CD14-positive monocyte (primary cell): ENCODE results near the gene TRIM45. TPM values are rescaled to one million over a fixed set of nuclear protein-coding genes. Genes with fewer than 3 reads are reported as not detected.

Experiments
- DNase-seq, 3 donors: peaks; one replicate each; pipeline ENCODE4 v3.0.0-alpha.2; 2011 to 2022
- H2AFZ ChIP-seq: 2 replicates; pipeline ENCODE4 v1.6.0; 2012; ENCODE audit warnings: mild to moderate bottlenecking, low read depth, low read length, inconsistent platforms; ENCODE audit not compliant: insufficient read depth, poor library complexity, severe bottlenecking
- H3K27ac ChIP-seq, 2 donors: 1 replicate in 1 of 2; 2 replicates in 1 of 2; pipeline ENCODE4 v1.5.1; 2012 to 2013; ENCODE audit warnings: low read length in 2 of 2, control low read depth in 1 of 2, inconsistent platforms in 1 of 2, low read depth in 1 of 2, mild to moderate bottlenecking in 1 of 2
- H3K27me3 ChIP-seq, 2 donors: one replicate each; pipeline versions ENCODE4 v1.6.0 to v1.6.1; 2011 to 2013; ENCODE audit warnings: low read length in 2 of 2; ENCODE audit not compliant: control insufficient read depth in 2 of 2, insufficient read depth in 2 of 2
- H3K36me3 ChIP-seq, 2 donors: replicated peaks in 1 of 2; 1 replicate in 1 of 2; 2 replicates in 1 of 2; pipeline versions ENCODE4 v1.5.1 to v1.6.1; 2012 to 2013; ENCODE audit warnings: low read length in 2 of 2, control low read depth in 1 of 2, inconsistent platforms in 1 of 2, mild to moderate bottlenecking in 1 of 2; ENCODE audit not compliant: insufficient read depth in 2 of 2, control insufficient read depth in 1 of 2
- H3K4me1 ChIP-seq, 2 donors: 1 replicate in 1 of 2; 2 replicates in 1 of 2; pipeline versions ENCODE4 v1.5.1 to v1.6.1; 2012 to 2013; ENCODE audit warnings: low read length in 2 of 2, control low read depth in 1 of 2, inconsistent platforms in 1 of 2, mild to moderate bottlenecking in 1 of 2, moderate library complexity in 1 of 2; ENCODE audit not compliant: insufficient read depth in 2 of 2, control insufficient read depth in 1 of 2
- H3K4me2 ChIP-seq: replicated peaks from 2 replicates; pipeline ENCODE3; 2012; ENCODE audit warnings: low read length, moderate library complexity, mild to moderate bottlenecking; ENCODE audit not compliant: poor library complexity, severe bottlenecking; ENCODE audit errors: extremely low read depth
- H3K4me3 ChIP-seq, 3 experiments: fragments of 200-600 bp in 1 of 3; sonication (generic) in 1 of 3; replicated peaks in 1 of 3; 1 replicate in 2 of 3; 2 replicates in 1 of 3; pipeline ENCODE4 v1.5.1; 2011 to 2013; ENCODE audit warnings: low read length in 3 of 3, mild to moderate bottlenecking in 3 of 3, control low read depth in 2 of 3, low read depth in 2 of 3, inconsistent platforms in 1 of 3, moderate library complexity in 1 of 3
- H3K79me2 ChIP-seq: 2 replicates; pipeline ENCODE4 v1.6.0; 2012; ENCODE audit warnings: mild to moderate bottlenecking, control low read depth, inconsistent platforms, low read length, moderate library complexity; ENCODE audit not compliant: insufficient read depth
- H3K9ac ChIP-seq: 2 replicates; pipeline ENCODE4 v1.6.0; 2017; ENCODE audit warnings: low read length, mild to moderate bottlenecking; ENCODE audit not compliant: insufficient read depth, poor library complexity, severe bottlenecking
- H3K9me3 ChIP-seq, 2 donors: replicated peaks in 1 of 2; 1 replicate in 1 of 2; 2 replicates in 1 of 2; pipeline versions ENCODE4 v1.5.1 to v1.6.1; 2012 to 2013; ENCODE audit warnings: low read length in 2 of 2, control low read depth in 1 of 2; ENCODE audit not compliant: control insufficient read depth in 1 of 2, insufficient read depth in 1 of 2
- H4K20me1 ChIP-seq: 2 replicates; pipeline ENCODE4 v1.6.0; 2012; ENCODE audit warnings: mild to moderate bottlenecking, low read length, control low read depth, moderate library complexity; ENCODE audit not compliant: insufficient read depth
- H3K27ac Mint-ChIP-seq, 7 donors: one replicate each; pipeline ENCODE4 v1.8.0; 2020; ENCODE audit warnings: mild to moderate bottlenecking in 7 of 7, mixed read lengths in 7 of 7, moderate library complexity in 6 of 7, inconsistent platforms in 2 of 7
- H3K27me3 Mint-ChIP-seq, 3 donors: one replicate each; pipeline ENCODE4 v1.8.0; 2021 to 2022; ENCODE audit warnings: low read depth in 3 of 3, mild to moderate bottlenecking in 3 of 3, mixed read lengths in 3 of 3, moderate library complexity in 3 of 3, inconsistent platforms in 1 of 3
- H3K36me3 Mint-ChIP-seq, 2 donors: one replicate each; pipeline ENCODE4 v1.8.0; 2020; ENCODE audit warnings: mixed read lengths in 2 of 2, inconsistent platforms in 1 of 2, mild to moderate bottlenecking in 1 of 2
- H3K4me1 Mint-ChIP-seq: one replicate; pipeline ENCODE4 v1.8.0; 2020; ENCODE audit warnings: mild to moderate bottlenecking, mixed read lengths
- H3K4me3 Mint-ChIP-seq, 2 donors: one replicate each; pipeline ENCODE4 v1.8.0; 2020; ENCODE audit warnings: mild to moderate bottlenecking in 2 of 2, mixed read lengths in 2 of 2, moderate library complexity in 1 of 2
- H3K9me3 Mint-ChIP-seq, 7 donors: one replicate each; pipeline ENCODE4 v1.8.0; 2020 to 2022; ENCODE audit warnings: mixed read lengths in 7 of 7, mild to moderate bottlenecking in 6 of 7, moderate library complexity in 6 of 7, inconsistent platforms in 2 of 7
- CTCF ChIP-seq: fragments of 200-600 bp; IDR thresholded peaks from one replicate; pipeline ENCODE4 v1.8.0; 2022; ENCODE audit warnings: antibody characterized with exemption, mild to moderate bottlenecking
- WGBS: methylation state at CpG from one replicate; pipeline ENCODE4 v1.1.5; 2013; ENCODE audit warnings: missing lambda C conversion rate; ENCODE audit not compliant: insufficient coverage; 5-methylcytosine and 5-hydroxymethylcytosine counted together
- intact Hi-C, 2 donors: fragments of 100-400 bp; cut with micrococcal nuclease; formaldehyde crosslinking; loops; one replicate each; pipeline versions ENCODE4 v1.15.0 to v1.15.1; 2023
- polyA plus RNA-seq, 3 donors: library from polyadenylated mRNA; depleted of rRNA in 1 of 3; unstranded in 2 of 3; stranded (reverse) in 1 of 3; fragments of 300-500 nt in 2 of 3; fragments of >200 nt in 1 of 3; fragmentation: Illumina TruSeq in 2 of 3; gene quantifications; 1 replicate in 2 of 3; 2 replicates in 1 of 3; pipeline ENCODE4 v1.2.3, GENCODE V29; 2012 to 2021

The TRIM45 gene
- polyA plus RNA-seq, 3 donors, result 0.85 to 1.4 TPM; not detected in 1

- H3K27ac Mint-ChIP-seq, result no peak overlapping the region
Measured at GRCh38 chr1:117124661-117125060, 3.1 kb upstream of the TRIM45 start.

GRCh38 chr1:117123274-117123673 is 1.7 kb upstream of the TRIM45 start:
- Histone ChIP-seq H3K27ac (no peak overlapping the region), H3K36me3 (no peaks in the 10 kb centered on the region), H3K9ac (no peak overlapping the region), H3K9me3 (no peaks in the 10 kb centered on the region), H3K4me2 (no peak overlapping the region), H2AFZ (no peak overlapping the region), H3K4me1 (peaks cover 12 to 15% of the 10 kb centered on the region in 2 donors), H3K79me2 (no peaks in the 10 kb centered on the region), H4K20me1 (no peaks in the 10 kb centered on the region), H3K27me3 (peaks cover 0 to 8% of the 10 kb centered on the region in 2 donors), H3K4me3 (no peak overlapping the region)
- Mint-ChIP-seq H3K27ac (no peak overlapping the region), H3K27me3 (peaks cover 0 to 15% (median 9%) of the 10 kb centered on the region in 3 donors), H3K4me1 (peaks cover 19% of the 10 kb centered on the region), H3K4me3 (no peak overlapping the region), H3K36me3 (no peaks in the 10 kb centered on the region), H3K9me3 (peaks cover 0 to 4% (median 0%) of the 10 kb centered on the region in 7 donors)
- no peak for TF ChIP-seq CTCF
- no peak for DNase-seq
- intact Hi-C loops, result loop anchor here (5.0 kb wide), 3 partner anchors 61 to 244 kb away; partner anchors contain the start of genes MAN1A2 (in 1 of the 2) and TTF2 (in 1 of the 2)
- no CpG with 5 or more reads among the region's 2 CpGs for WGBS

More at GRCh38 chr1:117124661-117125060, 3.1 kb upstream of the TRIM45 start:
- Mint-ChIP-seq H3K36me3 (no peaks in the 10 kb centered on the region), H3K4me1 (peaks cover 19% of the 10 kb centered on the region), H3K4me3 (no peak overlapping the region), H3K9me3 (peaks cover 0 to 4% (median 0%) of the 10 kb centered on the region in 7 donors), H3K27me3 (peaks cover 0 to 15% (median 9%) of the 10 kb centered on the region in 3 donors)
- Histone ChIP-seq H2AFZ (no peak overlapping the region), H3K4me3 (no peak overlapping the region), H3K27ac (no peak overlapping the region), H3K4me1 (peaks cover 12 to 15% of the 10 kb centered on the region in 2 donors), H4K20me1 (no peaks in the 10 kb centered on the region), H3K36me3 (no peaks in the 10 kb centered on the region), H3K9ac (no peak overlapping the region), H3K27me3 (peaks cover 0 to 8% of the 10 kb centered on the region in 2 donors), H3K4me2 (no peak overlapping the region), H3K9me3 (no peaks in the 10 kb centered on the region), H3K79me2 (no peaks in the 10 kb centered on the region)
- intact Hi-C loops, result loop anchor here (5.0 kb wide), 4 partner anchors 62 to 387 kb away; partner anchors contain the start of genes MAN1A2 (in 1 of the 2) and TTF2 (in 1 of the 2)
- TF ChIP-seq CTCF, result no peak
- no peak for DNase-seq
- WGBS, result 80% methylated on average over 1 of the region's 1 CpG
